Stimulated activated CD4-positive, alpha-beta T cell treated with anti-CD3 and anti-CD28 coated beads, Interleukin-1b, Interleukin-23, amount 100 ng/mL, for 48 hours (primary cell): ENCODE measurements around the gene DMXL1.

Source experiments
- DNase-seq: peaks from one replicate; pipeline ENCODE4 v3.0.0-alpha.2; 2020

The DMXL1 gene

DNA sequence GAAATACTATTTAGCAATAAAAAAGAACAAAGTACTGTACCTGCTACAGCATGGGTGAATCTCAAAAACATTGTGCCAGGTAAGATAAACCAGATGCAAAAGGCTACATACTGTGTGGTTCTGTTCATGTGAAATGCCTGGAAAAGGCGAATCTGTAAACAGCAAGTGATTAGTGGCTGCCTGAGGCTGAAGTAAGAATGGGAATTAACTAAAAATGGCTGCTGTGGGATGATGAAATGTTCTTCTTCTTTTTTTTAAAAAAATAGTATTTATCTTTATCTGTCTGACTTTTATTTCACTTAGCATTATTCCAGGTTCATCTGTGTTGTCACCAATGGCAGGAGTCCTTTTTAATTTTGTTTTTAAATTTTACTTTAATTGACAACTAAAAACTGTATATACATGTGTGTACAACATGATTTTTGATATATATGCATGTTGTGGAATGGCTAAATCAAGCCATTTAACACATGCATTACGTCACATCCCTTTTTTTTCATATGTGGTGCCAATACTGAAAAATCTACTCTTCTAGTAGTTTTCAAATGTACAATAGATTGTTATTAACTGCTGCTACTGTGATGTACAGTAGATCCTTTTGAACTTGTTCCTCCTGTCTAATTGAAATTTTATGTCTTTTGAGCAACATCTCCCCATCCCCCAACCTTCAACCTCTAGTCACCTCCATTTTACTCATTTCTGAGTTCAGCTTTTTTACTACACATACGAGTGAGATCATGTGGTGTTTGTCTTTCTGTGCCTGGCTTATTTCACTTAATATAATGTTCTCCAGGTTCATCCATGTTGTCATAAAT is 222.0 kb downstream of the DMXL1 start:
- no peak for DNase-seq

- DNase-seq: no peak
Observed at GRCh38 chr5:119293516-119293829, 222.6 kb downstream of the DMXL1 start.
